Left renal pelvis (tissue), 4 donors: Measurements from ENCODE around the gene TBL3. TPM values are rescaled to one million over a fixed set of nuclear protein-coding genes. Genes with fewer than 3 reads are reported as not detected.
A peak's percentile ranks its signal among the peaks of the same experiment; 100 is the strongest.

Experiments used
- DNase-seq, 4 donors: peaks; one replicate each; pipeline ENCODE4 v3.0.0-alpha.2; 2013; ENCODE audit warnings: low read depth in 4 of 4, low spot score in 3 of 4
- polyA plus RNA-seq, 4 donors: library from polyadenylated mRNA; unstranded; fragments of 120-200 nt; gene quantifications; one replicate each; pipeline ENCODE4 v1.2.1, GENCODE V29; 2013; ENCODE audit not compliant: insufficient read length in 4 of 4

TBL3 gene
- polyA plus RNA-seq, 4 donors: 25.1 to 46.9 (median 29.1) TPM

DNA sequence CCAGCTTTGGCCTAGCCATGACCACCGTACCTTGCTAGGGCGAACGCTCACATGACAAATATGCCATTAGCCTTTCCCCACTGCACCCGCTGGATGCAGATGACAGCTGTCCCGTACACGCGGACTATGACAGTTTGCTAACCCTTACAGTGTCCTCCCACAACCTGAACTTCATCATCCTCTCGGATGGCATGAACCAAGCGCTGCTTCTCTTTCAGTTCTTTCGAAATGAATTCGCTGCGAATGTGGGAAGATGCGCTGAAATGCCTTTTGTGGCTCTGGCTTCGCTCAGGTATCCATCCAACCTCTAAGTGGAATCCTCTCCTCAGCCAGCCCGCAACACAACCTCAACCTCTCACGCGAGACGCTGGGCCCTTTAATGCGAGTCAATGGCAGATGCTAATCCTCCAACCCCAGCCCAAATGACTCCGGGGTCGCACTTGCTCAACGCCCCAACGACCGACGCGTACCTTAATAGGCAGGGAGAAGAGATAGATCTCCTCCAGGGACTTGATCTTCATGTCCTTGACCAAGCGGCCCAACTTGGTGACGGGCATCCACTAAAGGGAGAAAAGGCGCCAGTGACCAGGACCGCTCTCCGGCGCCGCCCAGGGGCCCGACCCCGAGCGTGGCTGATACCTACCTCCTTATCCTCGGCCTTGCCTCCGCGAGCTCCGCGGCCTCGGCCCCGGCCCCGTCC is 7.9 kb upstream of the TBL3 start:
- DNase-seq: no peak

- peak; percentile 94 to 98 (median 97) for DNase-seq
These were observed 7.1 kb upstream of the TBL3 start, which contains the start of gene RPS2 for GRCh38 chr16:1964506-1965395. TSS of gene RPS2 (minus strand) at chr16:1964826. CDS start at chr16:1964625, 201 bp downstream.

DNA sequence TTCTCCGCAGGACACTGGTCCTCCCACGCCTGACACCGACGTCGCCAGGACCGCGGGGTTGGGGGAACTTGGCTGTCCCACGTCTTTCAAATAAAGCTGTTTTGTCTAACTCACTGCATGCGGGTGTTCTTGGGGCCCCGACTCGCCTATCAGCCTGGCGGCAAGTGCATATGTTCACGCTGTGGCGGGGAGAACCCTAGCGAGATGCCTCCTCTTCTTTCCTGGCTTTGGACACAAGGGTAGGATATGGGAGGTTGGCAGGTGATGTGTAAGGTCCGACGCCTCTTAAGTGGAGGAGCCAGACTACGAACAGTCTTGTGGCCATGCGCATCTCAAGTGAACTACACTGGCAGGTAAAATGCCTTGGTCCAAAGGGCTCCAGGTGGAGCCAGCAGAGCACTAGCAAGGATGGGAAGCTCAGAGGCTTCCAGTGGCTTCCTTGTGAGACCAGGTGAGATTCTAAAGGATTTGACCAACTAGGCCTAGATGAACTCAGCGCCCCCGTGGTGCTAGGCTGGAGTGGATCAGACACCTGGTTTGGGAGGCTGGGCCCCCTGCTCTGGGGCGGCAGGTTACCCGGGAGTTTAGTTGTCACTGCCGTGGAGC is 6.4 kb upstream of the TBL3 start:
- DNase-seq: no peak

GRCh38 chr16:1966460-1966859 is 5.4 kb upstream of the TBL3 start, which contains the start of gene RNF151:
TSS of gene RNF151 (plus strand) at chr16:1966856. CDS start at chr16:1966882, 26 bp downstream.
- DNase-seq: no peak

GRCh38 chr16:1968146-1968953 is 3.5 kb upstream of the TBL3 start:
- no peak for DNase-seq

GRCh38 chr16:1972490-1972877 is 631 bp downstream of the TBL3 start:
- DNase-seq: no peak

DNA sequence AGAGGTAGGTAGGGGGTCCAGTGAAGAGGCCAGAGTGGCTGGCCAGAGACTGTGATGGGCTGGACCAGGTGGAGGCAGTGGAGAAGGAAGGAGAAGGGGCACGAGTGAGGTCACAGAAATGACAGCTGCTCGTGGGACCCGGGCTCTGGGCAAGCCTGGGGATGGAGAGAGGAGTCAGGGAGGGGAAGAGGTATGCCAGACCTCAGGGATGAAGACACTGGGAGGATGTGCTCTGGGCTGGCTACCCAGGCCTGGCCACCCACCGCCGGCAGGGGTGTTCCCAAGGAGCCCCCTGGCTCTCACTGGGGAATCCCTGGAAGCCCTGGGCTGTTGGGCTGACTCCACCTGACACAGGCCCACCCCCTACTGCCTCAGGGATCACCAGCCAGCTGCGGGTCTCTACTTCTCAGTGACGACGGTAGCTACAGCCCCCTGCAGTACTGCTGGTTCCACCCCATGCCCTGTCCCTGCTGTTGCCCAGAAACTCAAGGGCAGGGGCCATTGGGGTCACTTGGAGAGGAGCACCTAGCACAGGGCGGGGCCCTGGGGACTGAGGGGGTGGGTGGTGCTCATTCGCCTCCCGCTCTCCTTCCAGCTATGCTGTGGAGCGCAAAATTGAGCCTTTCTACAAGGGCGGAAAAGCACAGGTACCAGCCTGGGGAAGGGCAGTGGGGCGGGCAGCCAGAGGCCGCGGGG is 1.8 kb downstream of the TBL3 start:
- no peak for DNase-seq

DNA sequence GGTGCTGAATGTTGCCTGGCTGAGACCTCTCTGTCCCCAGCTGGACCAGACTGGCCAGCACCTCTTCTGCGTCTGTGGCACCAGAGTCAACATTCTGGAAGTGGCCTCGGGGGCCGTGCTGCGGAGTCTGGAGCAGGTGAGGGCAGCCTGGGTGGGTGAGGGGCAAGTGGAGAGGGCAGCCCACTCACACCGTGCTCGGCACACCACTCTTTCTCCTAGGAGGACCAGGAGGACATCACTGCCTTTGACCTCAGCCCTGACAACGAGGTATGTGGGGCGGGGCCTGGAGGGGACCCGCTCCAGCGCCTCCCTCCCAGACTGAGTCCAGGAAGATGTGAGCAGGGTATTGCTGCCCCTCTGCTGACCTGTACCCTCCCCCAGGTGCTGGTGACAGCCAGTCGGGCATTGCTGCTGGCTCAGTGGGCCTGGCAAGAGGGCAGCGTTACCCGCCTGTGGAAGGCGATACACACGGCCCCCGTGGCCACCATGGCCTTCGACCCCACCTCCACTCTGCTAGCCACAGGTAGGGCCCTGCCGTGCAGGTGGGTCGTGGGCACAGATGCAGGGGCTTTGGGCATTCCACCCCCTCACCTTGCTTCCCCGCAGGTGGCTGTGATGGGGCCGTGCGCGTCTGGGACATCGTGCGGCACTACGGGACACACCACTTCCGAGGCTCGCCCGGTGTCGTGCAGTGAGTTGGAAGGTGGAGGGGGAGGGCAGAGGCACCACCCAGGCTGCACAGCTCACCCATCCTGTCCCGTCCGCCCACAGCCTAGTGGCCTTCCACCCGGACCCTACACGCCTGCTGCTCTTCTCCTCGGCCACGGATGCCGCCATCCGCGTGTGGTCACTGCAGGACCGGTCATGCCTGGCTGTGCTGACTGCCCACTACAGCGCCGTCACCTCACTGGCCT is 2.6 kb downstream of the TBL3 start:
- no peak for DNase-seq

DNA sequence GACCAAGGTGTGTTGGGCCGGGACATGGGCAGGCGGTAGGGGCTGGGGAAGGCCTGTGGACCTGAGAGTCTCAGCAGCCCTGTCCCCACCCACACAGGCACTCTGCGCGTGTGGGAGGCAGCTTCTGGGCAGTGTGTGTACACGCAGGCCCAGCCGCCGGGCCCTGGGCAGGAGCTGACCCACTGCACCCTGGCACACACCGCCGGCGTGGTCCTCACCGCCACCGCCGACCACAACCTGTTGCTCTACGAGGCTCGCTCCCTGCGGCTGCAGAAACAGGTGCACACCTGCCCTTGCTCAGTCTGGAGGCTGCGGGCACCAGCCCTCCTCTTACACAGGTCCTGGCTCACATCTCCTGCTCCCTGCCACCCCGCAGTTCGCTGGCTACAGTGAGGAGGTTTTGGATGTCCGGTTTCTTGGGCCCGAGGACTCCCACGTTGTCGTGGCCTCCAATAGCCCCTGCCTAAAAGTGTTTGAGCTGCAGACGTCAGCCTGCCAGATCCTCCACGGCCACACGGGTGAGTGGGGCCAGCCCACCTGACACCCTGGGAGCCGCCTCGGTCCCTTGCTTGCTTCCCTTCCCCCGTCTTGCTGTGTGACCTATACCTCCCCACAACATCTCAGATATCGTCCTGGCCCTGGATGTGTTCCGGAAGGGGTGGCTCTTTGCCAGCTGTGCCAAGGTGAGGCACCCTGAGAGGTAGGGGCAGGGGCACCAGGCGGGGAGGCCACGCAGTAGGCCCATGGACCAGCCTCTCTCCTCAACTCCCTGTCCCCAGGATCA is 3.8 kb downstream of the TBL3 start:
- DNase-seq: no peak

- DNase-seq: no peak
These were observed 4.3 kb downstream of the TBL3 start for GRCh38 chr16:1976216-1976520.

- DNase-seq: no peak
These were observed 5.4 kb downstream of the TBL3 start for GRCh38 chr16:1976951-1977874.

GRCh38 chr16:1977875-1978268 is 6.0 kb downstream of the TBL3 start:
- no peak for DNase-seq

GRCh38 chr16:1978476-1979120 is 6.7 kb downstream of the TBL3 start:
- DNase-seq: no peak

- DNase-seq: no peak
These were observed 7.6 kb downstream of the TBL3 start for GRCh38 chr16:1979271-1980029.

DNA sequence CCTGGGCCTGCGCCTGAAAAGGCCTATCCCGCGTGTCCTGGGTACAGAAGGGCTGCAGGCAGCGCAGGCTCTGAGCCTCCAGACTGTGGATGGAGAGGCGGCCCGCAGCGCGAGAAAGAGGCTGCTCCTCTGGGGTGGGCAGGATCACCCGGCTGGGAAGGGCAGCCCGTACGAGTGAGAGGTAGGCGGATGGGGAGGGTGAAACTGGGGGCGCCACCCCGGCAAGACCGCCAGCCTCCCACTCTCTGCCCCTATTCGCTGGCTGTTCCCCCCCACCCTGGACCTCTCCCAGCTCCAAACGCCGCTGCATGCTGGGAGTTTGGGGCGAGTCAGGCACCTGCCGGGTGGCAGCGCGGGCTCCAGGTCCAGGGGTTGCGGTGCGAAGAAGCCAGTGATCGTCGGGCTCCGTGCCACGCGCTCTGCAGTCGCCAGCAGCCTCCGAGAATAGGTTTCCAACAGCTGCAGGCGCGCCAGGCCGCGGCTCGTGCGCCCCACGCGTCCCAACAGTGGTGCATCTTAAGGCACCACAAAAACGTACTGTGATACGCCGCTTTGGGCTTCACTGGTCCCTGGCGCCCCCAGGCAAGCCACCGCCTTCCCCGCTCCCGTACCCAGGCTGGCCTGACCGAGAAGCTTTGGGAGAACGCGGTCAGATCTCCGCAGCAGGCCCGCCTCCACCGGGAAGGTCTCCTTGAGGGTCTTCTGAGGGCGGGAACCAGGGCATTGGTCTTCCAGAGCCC is 8.3 kb downstream of the TBL3 start:
- DNase-seq: no peak
